Esophagus (tissue), 2 donors: ENCODE measurements around the gene CPAMD8. TPM values are rescaled to one million over a fixed set of nuclear protein-coding genes. Genes with fewer than 3 reads are reported as not detected.
"Not testable (repeated sequence)": the region's sequence is repeated elsewhere in the genome, so short reads cannot be mapped to it uniquely, and the experiment has no call there.

Source experiments
- H3K27ac ChIP-seq, 2 donors: one replicate each; pipeline ENCODE4 v1.5.1; 2013; ENCODE audit warnings: low read depth in 2 of 2, mild to moderate bottlenecking in 2 of 2, inconsistent platforms in 1 of 2, low read length in 1 of 2, moderate library complexity in 1 of 2
- H3K27me3 ChIP-seq, 2 donors: one replicate each; pipeline ENCODE4 v1.6.1; 2013; ENCODE audit warnings: low read length in 2 of 2, control low read depth in 1 of 2, mild to moderate bottlenecking in 1 of 2; ENCODE audit not compliant: insufficient read depth in 2 of 2, control insufficient read depth in 1 of 2
- H3K36me3 ChIP-seq, 2 donors: one replicate each; pipeline ENCODE4 v1.6.1; 2013; ENCODE audit warnings: low read length in 1 of 2; ENCODE audit not compliant: control insufficient read depth in 2 of 2, insufficient read depth in 2 of 2
- H3K4me1 ChIP-seq, 2 donors: one replicate each; pipeline ENCODE4 v1.6.1; 2013; ENCODE audit warnings: low read length in 1 of 2; ENCODE audit not compliant: control insufficient read depth in 2 of 2, insufficient read depth in 2 of 2
- H3K4me3 ChIP-seq, 2 donors: one replicate each; pipeline ENCODE4 v1.5.1; 2013; ENCODE audit warnings: low read length in 2 of 2, mild to moderate bottlenecking in 2 of 2, low read depth in 1 of 2, moderate library complexity in 1 of 2
- H3K9me3 ChIP-seq, 2 donors: one replicate each; pipeline ENCODE4 v1.6.1; 2013; ENCODE audit warnings: mild to moderate bottlenecking in 2 of 2, low read depth in 1 of 2, low read length in 1 of 2, moderate library complexity in 1 of 2; ENCODE audit not compliant: control insufficient read depth in 2 of 2, insufficient read depth in 1 of 2
- WGBS, 2 donors: extraction: QIAGEN DNeasy Blood & Tissue Kit; methylation state at CpG; one replicate each; pipeline ENCODE4 v1.1.7; 2013; 5-methylcytosine and 5-hydroxymethylcytosine counted together
- polyA plus RNA-seq, 2 donors: library from polyadenylated mRNA; stranded (reverse); fragments of 200-250 nt; gene quantifications; one replicate each; pipeline ENCODE4 v1.2.3, GENCODE V29; 2013
- donor health status: healthy with polysubstance abuse.
- donor health status: Bipolar disorder and iron deficiency.

Gene CPAMD8
- polyA plus RNA-seq, 2 donors: 1.0 to 1.9 TPM

GRCh38 chr19:16880884-16881554, 145.6 kb downstream of the CPAMD8 start:
- Histone ChIP-seq H3K36me3 (peaks cover 15 to 45% of the 10 kb centered on the region in 2 donors), H3K4me3 (no peak overlapping the region), H3K9me3 (peaks cover 10 to 28% of the 10 kb centered on the region in 2 donors), H3K27ac (no peak overlapping the region), H3K4me1 (peaks cover 0 to 8% of the 10 kb centered on the region in 2 donors), H3K27me3 (no peaks in the 10 kb centered on the region)
- WGBS, 2 donors: 92% methylated on average over 8 of the region's 8 CpGs

GRCh38 chr19:16878181-16878965, 148.2 kb downstream of the CPAMD8 start:
- no peaks in the 10 kb centered on the region for H3K27me3 ChIP-seq
- peaks cover 0 to 8% of the 10 kb centered on the region in 2 donors for H3K4me1 ChIP-seq
- peaks cover 15 to 53% of the 10 kb centered on the region in 2 donors for H3K36me3 ChIP-seq
- H3K4me3 ChIP-seq: no peak overlapping the region
- no peak overlapping the region for H3K27ac ChIP-seq
- WGBS, 2 donors: 94 to 95% methylated on average over 54 to 55 of the region's 55 CpGs
- peaks cover 6 to 25% of the 10 kb centered on the region in 2 donors for H3K9me3 ChIP-seq

DNA sequence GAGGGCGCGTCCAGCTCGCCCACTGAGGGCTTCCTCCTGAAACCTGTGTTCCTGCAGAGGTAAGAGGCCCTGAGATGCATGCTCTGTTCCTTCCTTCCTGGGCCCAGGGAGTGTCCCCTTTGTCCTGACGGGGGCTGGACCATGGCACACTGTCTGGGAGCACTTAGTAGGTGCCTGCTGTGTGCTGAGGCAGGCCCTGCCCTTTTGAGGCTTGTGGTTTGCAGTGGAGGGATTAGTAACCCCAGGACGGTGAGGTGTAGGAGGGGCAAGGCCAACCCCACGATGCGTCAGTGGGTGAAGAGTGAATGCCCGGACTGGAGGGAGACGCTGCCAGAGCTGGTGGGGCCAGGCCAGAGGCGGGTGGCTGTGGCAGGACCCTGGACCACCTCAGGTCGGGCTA, 149.0 kb downstream of the CPAMD8 start:
- no peaks in the 10 kb centered on the region for H3K27me3 ChIP-seq
- peaks cover 6 to 25% of the 10 kb centered on the region in 2 donors for H3K9me3 ChIP-seq
- WGBS, 2 donors: 85 to 87% methylated on average over 11 of the region's 11 CpGs
- peaks cover 18 to 60% of the 10 kb centered on the region in 2 donors for H3K36me3 ChIP-seq
- peaks cover 0 to 8% of the 10 kb centered on the region in 2 donors for H3K4me1 ChIP-seq
- no peak overlapping the region for H3K27ac ChIP-seq
- no peak overlapping the region for H3K4me3 ChIP-seq

- H3K27me3 ChIP-seq: no peaks in the 10 kb centered on the region
- H3K27ac ChIP-seq: no peak overlapping the region
- H3K36me3 ChIP-seq: peaks cover 18 to 61% of the 10 kb centered on the region in 2 donors
- no peak overlapping the region for H3K4me3 ChIP-seq
- H3K4me1 ChIP-seq: peaks cover 0 to 8% of the 10 kb centered on the region in 2 donors
- 75 to 78% methylated on average over 12 of the region's 12 CpGs for WGBS, 2 donors
- H3K9me3 ChIP-seq: peaks cover 6 to 21% of the 10 kb centered on the region in 2 donors
These were observed 149.7 kb downstream of the CPAMD8 start for GRCh38 chr19:16876904-16877361.

- Histone ChIP-seq H3K27me3 (no peaks in the 10 kb centered on the region), H3K27ac (peak overlapping the region in 1 of 2 donors; percentile 17), H3K36me3 (peaks cover 18 to 68% of the 10 kb centered on the region in 2 donors), H3K4me1 (peaks cover 0 to 8% of the 10 kb centered on the region in 2 donors), H3K4me3 (no peak overlapping the region), H3K9me3 (peaks cover 3 to 14% of the 10 kb centered on the region in 2 donors)
- WGBS, 2 donors: 92 to 93% methylated on average over 37 to 39 of the region's 39 CpGs
These were observed 150.7 kb downstream of the CPAMD8 start for GRCh38 chr19:16875584-16876555.

DNA sequence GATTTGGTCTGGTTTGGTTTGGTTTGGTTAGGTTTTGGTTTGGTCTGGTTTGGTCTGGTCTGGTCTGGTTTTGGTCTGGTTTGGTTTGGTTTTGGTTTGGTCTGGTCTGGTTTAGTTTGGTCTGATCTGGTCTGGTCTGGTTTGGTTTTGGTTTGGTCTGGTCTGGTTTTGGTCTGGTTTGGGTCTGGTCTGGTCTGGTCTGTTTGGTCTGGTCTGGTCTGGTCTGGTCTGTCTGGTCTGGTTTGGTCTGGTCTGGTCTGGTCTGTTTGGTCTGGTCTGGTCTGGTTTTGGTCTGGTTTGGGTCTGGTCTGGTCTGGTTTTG, 151.7 kb downstream of the CPAMD8 start:
- H3K27me3 ChIP-seq, H3K9me3 ChIP-seq, H3K4me1 ChIP-seq, H3K4me3 ChIP-seq, H3K27ac ChIP-seq: not testable (repeated sequence)
- peaks cover 18 to 63% of the 10 kb centered on the region in 2 donors for H3K36me3 ChIP-seq

DNA sequence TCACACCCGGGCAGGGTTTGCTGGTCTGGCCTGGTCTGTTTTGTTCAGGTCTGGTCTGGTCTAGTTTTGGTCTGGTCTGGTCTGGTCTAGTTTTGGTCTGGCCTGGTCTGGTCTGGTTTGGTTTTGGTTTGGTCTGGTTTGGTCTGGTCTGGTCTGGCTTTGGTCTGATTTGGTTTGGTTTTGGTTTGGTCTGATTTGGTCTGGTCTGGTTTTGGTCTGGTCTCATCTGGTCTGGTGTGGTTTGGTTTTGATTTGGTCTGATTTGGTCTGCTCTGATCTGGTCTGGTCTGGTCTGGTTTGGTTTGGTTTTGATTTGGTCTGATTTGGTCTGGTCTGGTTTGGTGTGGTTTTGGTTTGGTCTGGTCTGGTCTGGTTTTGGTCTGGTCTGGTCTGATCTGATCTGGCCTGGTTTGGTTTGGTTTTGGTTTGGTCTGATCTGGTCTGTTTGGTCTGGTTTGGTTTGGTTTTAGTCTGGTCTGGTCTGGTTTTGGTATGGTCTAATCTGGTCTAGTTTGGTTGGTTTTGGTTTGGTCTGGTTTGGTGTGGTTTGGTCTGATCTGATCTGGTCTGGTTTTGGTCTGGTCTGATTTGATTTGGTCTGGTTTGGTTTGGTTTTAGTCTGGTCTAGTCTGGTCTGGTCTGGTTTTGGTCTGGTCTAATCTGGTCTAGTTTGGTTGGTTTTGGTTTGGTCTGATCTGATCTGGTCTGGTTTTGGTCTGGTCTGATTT, 152.2 kb downstream of the CPAMD8 start:
- Histone ChIP-seq H3K27ac (peak overlapping the region in 1 of 2 donors; percentile 13), H3K36me3 (peaks cover 18 to 64% of the 10 kb centered on the region in 2 donors), H3K9me3 (peaks cover 0 to 9% of the 10 kb centered on the region in 2 donors), H3K27me3 (no peaks in the 10 kb centered on the region), H3K4me3 (no peak overlapping the region), H3K4me1 (peaks cover 0 to 8% of the 10 kb centered on the region in 2 donors)
- WGBS, 2 donors: 70 to 74% methylated on average over 1 of the region's 1 CpG

- H3K36me3 ChIP-seq: peaks cover 14 to 63% of the 10 kb centered on the region in 2 donors
- peaks cover 0 to 9% of the 10 kb centered on the region in 2 donors for H3K9me3 ChIP-seq
- peaks cover 0 to 8% of the 10 kb centered on the region in 2 donors for H3K4me1 ChIP-seq
- H3K4me3 ChIP-seq: no peak overlapping the region
- no peak overlapping the region for H3K27ac ChIP-seq
- no peaks in the 10 kb centered on the region for H3K27me3 ChIP-seq
- WGBS, 2 donors: 89 to 92% methylated on average over 3 of the region's 3 CpGs
These were observed 153.0 kb downstream of the CPAMD8 start for GRCh38 chr19:16873594-16873993.
